Ishikawa (cell line): ENCODE data around the gene LRRC45.

ENCODE experiments used
- CEBPB ChIP-seq: IDR thresholded peaks from 2 replicates; pipeline ENCODE4 v1.6.1; 2012
- CREB1 ChIP-seq: IDR thresholded peaks from 2 replicates; pipeline ENCODE4 v1.6.1; 2012; ENCODE audit warnings: low read depth
- EGR1 ChIP-seq: IDR thresholded peaks from 2 replicates; pipeline ENCODE4 v1.6.1; 2012
- FOXM1 ChIP-seq: IDR thresholded peaks from 2 replicates; pipeline ENCODE4 v1.6.1; 2012; ENCODE audit warnings: low read depth, borderline replicate concordance
- REST ChIP-seq: IDR thresholded peaks from 2 replicates; pipeline ENCODE4 v1.6.1; 2012; ENCODE audit warnings: low read depth, mild to moderate bottlenecking
- TAF1 ChIP-seq: IDR thresholded peaks from 2 replicates; pipeline ENCODE4 v1.6.1; 2012; ENCODE audit warnings: low read depth, mild to moderate bottlenecking
- TCF12 ChIP-seq: IDR thresholded peaks from 2 replicates; pipeline ENCODE4 v1.6.1; 2012; ENCODE audit warnings: low read depth
- YY1 ChIP-seq: IDR thresholded peaks from 2 replicates; pipeline ENCODE4 v1.6.1; 2012; ENCODE audit warnings: low read depth
- ZBTB7A ChIP-seq: IDR thresholded peaks from 2 replicates; pipeline ENCODE4 v1.6.1; 2012; ENCODE audit warnings: low read depth
- TF ChIP-seq, protein P1 (sequence below): IDR thresholded peaks from 2 replicates; pipeline ENCODE4 v1.6.1; 2012

DNA sequence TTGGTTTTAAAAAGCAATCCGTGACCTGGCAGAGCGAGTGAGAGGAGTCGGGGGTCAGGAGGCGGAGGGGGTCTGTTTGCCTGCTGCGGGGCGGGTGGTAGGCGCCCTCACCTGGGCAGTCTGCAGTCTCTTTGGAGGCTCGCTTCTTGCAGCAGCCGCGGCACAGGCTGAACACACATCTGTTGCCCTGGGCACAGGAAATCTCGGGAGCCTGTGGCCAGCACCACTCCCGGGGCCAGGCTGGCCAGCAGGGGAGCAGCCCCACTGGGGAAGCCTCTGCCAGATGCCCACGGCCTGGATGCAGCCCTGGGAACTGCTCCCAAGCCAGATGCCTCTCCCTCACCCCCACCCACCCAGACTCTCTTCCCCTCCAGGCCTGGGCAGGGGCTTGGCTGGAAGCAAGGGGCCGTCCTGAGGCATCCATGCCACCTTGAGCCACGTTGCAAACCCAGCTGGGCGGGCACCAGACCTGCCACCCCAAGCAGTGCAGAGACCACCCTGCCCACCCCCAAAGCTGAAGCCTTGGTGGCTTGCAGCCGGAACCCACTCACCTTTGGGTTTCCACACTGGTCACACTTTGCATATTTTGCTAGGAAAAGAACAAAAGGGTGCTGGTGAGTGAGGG lies 35.2 kb downstream of the LRRC45 start:
- TF ChIP-seq EGR1, result no peak
- TF ChIP-seq CEBPB, result no peak
- no peak for TF ChIP-seq TCF12
- TF ChIP-seq FOXM1, result no peak
- TF ChIP-seq YY1, result no peak
- TF ChIP-seq TAF1, result no peak
- TF ChIP-seq, protein P1, sequence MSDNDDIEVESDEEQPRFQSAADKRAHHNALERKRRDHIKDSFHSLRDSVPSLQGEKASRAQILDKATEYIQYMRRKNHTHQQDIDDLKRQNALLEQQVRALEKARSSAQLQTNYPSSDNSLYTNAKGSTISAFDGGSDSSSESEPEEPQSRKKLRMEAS, result no peak
- no peak for TF ChIP-seq ZBTB7A
- TF ChIP-seq CREB1, result no peak
- no peak for TF ChIP-seq REST
